PC-9 (cell line): ENCODE measurements around the gene ARPC5. TPM values are rescaled to one million over a fixed set of nuclear protein-coding genes. Genes with fewer than 3 reads are reported as not detected.

Experiments
- BruUV-seq: library from RNA; stranded (reverse); fragments of 400-500 nt; replicated peaks from 2 replicates; lab custom pipeline; 2021; lab: Mats Ljungman, UMichigan
- CTCF ChIA-PET: fragments of 300-600 bp; sonication (Branson Sonifier 250); formaldehyde crosslinking; loops from one replicate; lab custom pipeline; 2022; ENCODE audit warnings: antibody characterized with exemption; lab: Charles Lee
- POLR2A ChIA-PET: fragments of 300-600 bp; sonication (Branson Sonifier 250); formaldehyde crosslinking; loops from one replicate; lab custom pipeline; 2022; ENCODE audit warnings: antibody characterized with exemption; ENCODE audit not compliant: unreplicated experiment; lab: Charles Lee
- DNase-seq, 2 experiments: peaks; one replicate each; pipeline versions ENCODE4 v3.0.0 to v3.0.0-alpha.2; 2015 to 2022; ENCODE audit warnings: mixed read lengths in 1 of 2
- H2AFZ ChIP-seq: fragments of 200-600 bp; sonication (generic); 2 replicates; pipeline ENCODE4 v1.8.1; 2017; ENCODE audit warnings: antibody characterized with exemption
- H3F3A ChIP-seq: fragments of 200-600 bp; sonication (generic); 2 replicates; pipeline ENCODE4 v1.8.1; 2017; ENCODE audit warnings: antibody characterized with exemption, mild to moderate bottlenecking, low read depth; ENCODE audit not compliant: insufficient read depth
- H3K27ac ChIP-seq: fragments of 200-600 bp; sonication (generic); 2 replicates; pipeline ENCODE4 v1.6.1; 2016; ENCODE audit warnings: mixed run types
- H3K27me3 ChIP-seq: fragments of 200-600 bp; sonication (generic); 2 replicates; pipeline ENCODE4 v1.6.1; 2016; ENCODE audit warnings: low read depth, mixed run types; ENCODE audit not compliant: insufficient read depth
- H3K36me3 ChIP-seq: fragments of 200-600 bp; sonication (generic); 2 replicates; pipeline ENCODE4 v1.6.1; 2016; ENCODE audit warnings: low read depth, mixed run types
- H3K4me1 ChIP-seq: fragments of 200-600 bp; sonication (generic); replicated peaks from 2 replicates; pipeline ENCODE4 v1.6.1; 2016; ENCODE audit warnings: mixed run types; ENCODE audit not compliant: insufficient read depth
- H3K4me2 ChIP-seq: fragments of 200-600 bp; sonication (generic); 2 replicates; pipeline ENCODE4 v1.6.1; 2017; ENCODE audit warnings: mixed run types
- H3K4me3 ChIP-seq: fragments of 200-600 bp; sonication (generic); 2 replicates; pipeline ENCODE4 v1.6.1; 2016; ENCODE audit warnings: mixed run types
- H3K79me2 ChIP-seq: fragments of 200-600 bp; sonication (generic); 2 replicates; pipeline ENCODE4 v1.6.1; 2017; ENCODE audit warnings: low read depth, mixed run types
- H3K9me2 ChIP-seq: fragments of 200-600 bp; sonication (generic); 2 replicates; pipeline ENCODE4 v1.8.1; 2017; ENCODE audit warnings: mild to moderate bottlenecking; ENCODE audit not compliant: insufficient read depth
- H3K9me3 ChIP-seq: fragments of 200-600 bp; sonication (generic); 2 replicates; pipeline ENCODE4 v1.8.1; 2016; ENCODE audit warnings: low read depth; ENCODE audit not compliant: insufficient read depth
- H4K20me1 ChIP-seq: fragments of 200-600 bp; sonication (generic); 2 replicates; pipeline ENCODE4 v1.8.1; 2017; ENCODE audit not compliant: insufficient read depth
- CTCF ChIP-seq: fragments of 200-600 bp; sonication (generic); conservative IDR thresholded peaks from 2 replicates; pipeline ENCODE4 v1.6.1; 2017; ENCODE audit warnings: mixed run types, antibody characterized with exemption, mild to moderate bottlenecking, moderate library complexity
- EZH2 ChIP-seq: fragments of 200-600 bp; sonication (generic); IDR thresholded peaks from 2 replicates; pipeline ENCODE4 v1.8.0; 2017; ENCODE audit warnings: antibody characterized with exemption, low read depth
- intact Hi-C: fragments of 100-400 bp; cut with micrococcal nuclease; formaldehyde crosslinking; loops from one replicate; pipeline ENCODE4 v1.10.0; 2022; ENCODE audit not compliant: unreplicated experiment
- total RNA-seq: library from RNA; stranded (reverse); gene quantifications from 2 replicates; pipeline ENCODE4 v1.2.3, GENCODE V29; 2021

The ARPC5 gene
- total RNA-seq, 1 experiment from 2014 or later, result 143 TPM

GRCh38 chr1:183632964-183633363 lies 2.6 kb downstream of the ARPC5 start:
- no peaks in the 10 kb centered on the region for H3K27me3 ChIP-seq
- peak overlapping the region; percentile 92 for H3K4me2 ChIP-seq
- BruUV-seq, result no TSS peak
- H4K20me1 ChIP-seq, result peaks cover 24% of the 10 kb centered on the region
- H3F3A ChIP-seq, result peaks cover 44% of the 10 kb centered on the region
- H3K36me3 ChIP-seq, result peaks cover 46% of the 10 kb centered on the region
- no peak overlapping the region for H2AFZ ChIP-seq
- no peak for TF ChIP-seq CTCF
- TF ChIP-seq EZH2, result no peak
- no peaks in the 10 kb centered on the region for H3K9me2 ChIP-seq
- CTCF ChIA-PET, result no interaction called here
- POLR2A ChIA-PET, result interaction anchor here (0.6 kb wide), 1 partner anchor 201 kb away, joined by 4 read pairs; no protein-coding TSS in a partner anchor
- intact Hi-C loops, result loop anchor here (10.0 kb wide), 1 partner anchor 1062 kb away; no protein-coding TSS in a partner anchor
- H3K79me2 ChIP-seq, result peaks cover 61% of the 10 kb centered on the region
- H3K4me1 ChIP-seq, result peaks cover 40% of the 10 kb centered on the region
- H3K4me3 ChIP-seq, result peak overlapping the region; percentile 98
- H3K27ac ChIP-seq, result 0 out of 2 replicates have a peak overlapping the region, but pooled peaks have one; percentile 69
- H3K9me3 ChIP-seq, result no peaks in the 10 kb centered on the region
- no peak for DNase-seq

GRCh38 chr1:183632114-183632513 lies 3.5 kb downstream of the ARPC5 start:
- POLR2A ChIA-PET, result interaction anchor here (0.6 kb wide), 3 partner anchors 53 to 259 kb away, joined by 4 to 8 read pairs (median 7); no protein-coding TSS in a partner anchor
- no peak for TF ChIP-seq EZH2
- no peak for TF ChIP-seq CTCF
- Histone ChIP-seq H3K9me3 (no peaks in the 10 kb centered on the region), H2AFZ (no peak overlapping the region), H3K27me3 (no peaks in the 10 kb centered on the region), H3K9me2 (no peaks in the 10 kb centered on the region), H3K4me2 (peak overlapping the region; percentile 92), H3K4me1 (peaks cover 40% of the 10 kb centered on the region), H3K27ac (no peak overlapping the region), H3K36me3 (peaks cover 53% of the 10 kb centered on the region), H3K4me3 (peak overlapping the region; percentile 98), H3K79me2 (peaks cover 61% of the 10 kb centered on the region), H4K20me1 (peaks cover 24% of the 10 kb centered on the region), H3F3A (peaks cover 48% of the 10 kb centered on the region)
- no TSS peak for BruUV-seq
- CTCF ChIA-PET, result interaction anchor here (0.7 kb wide), 1 partner anchor 316 kb away, joined by 5 read pairs; no protein-coding TSS in a partner anchor
- DNase-seq, result peak in 1 of 2 experiments; percentile 78
- intact Hi-C loops, result loop anchor here (10.0 kb wide), 1 partner anchor 1063 kb away; no protein-coding TSS in a partner anchor

DNA sequence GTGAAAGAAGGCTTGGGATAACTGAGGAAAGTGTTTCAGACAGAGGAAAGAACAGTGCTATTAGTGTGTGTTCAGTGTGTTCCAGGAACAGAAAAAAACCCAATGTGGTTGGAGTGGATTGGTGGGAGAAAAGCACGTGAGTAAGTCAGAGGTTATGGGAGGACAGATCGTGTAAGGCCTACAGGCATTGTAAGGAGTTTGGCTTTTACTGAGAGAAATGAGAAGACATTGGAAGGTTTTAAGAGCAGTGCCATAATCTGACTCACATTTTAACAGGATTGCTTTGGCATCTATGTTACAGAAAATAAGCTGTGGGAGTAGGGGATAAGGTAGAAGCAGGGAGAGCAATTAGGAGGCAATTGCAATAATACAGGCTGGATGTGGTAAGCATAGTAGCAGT lies 4.8 kb downstream of the ARPC5 start:
- Histone ChIP-seq H3K9me2 (no peaks in the 10 kb centered on the region), H3F3A (peaks cover 62% of the 10 kb centered on the region), H4K20me1 (peaks cover 24% of the 10 kb centered on the region), H3K36me3 (peaks cover 62% of the 10 kb centered on the region), H3K27ac (no peak overlapping the region), H3K27me3 (no peaks in the 10 kb centered on the region), H3K9me3 (no peaks in the 10 kb centered on the region), H3K4me2 (no peak overlapping the region), H3K4me1 (peaks cover 31% of the 10 kb centered on the region), H3K4me3 (no peak overlapping the region), H3K79me2 (peaks cover 61% of the 10 kb centered on the region), H2AFZ (no peak overlapping the region)
- CTCF ChIA-PET, result no interaction called here
- intact Hi-C loops, result loop anchor here (10.0 kb wide), 1 partner anchor 1064 kb away; no protein-coding TSS in a partner anchor
- no peak for DNase-seq
- no TSS peak for BruUV-seq
- POLR2A ChIA-PET, result no interaction called here
- TF ChIP-seq EZH2, result no peak
- TF ChIP-seq CTCF, result no peak
